Stimulated activated effector memory CD8-positive, alpha-beta T cell treated with anti-CD3 and anti-CD28 coated beads, Interleukin-12 subunit alpha, Interleukin-12 subunit beta, amount 100 ng/mL, for 72 hours (primary cell): ENCODE data around the gene ACO2.
"Not testable (repeated sequence)": the region's sequence is repeated elsewhere in the genome, so short reads cannot be mapped to it uniquely, and the experiment has no call there.

Source experiments
- ATAC-seq: fragments of 150-1000 bp; cut with Tn5 transposase; 2 replicates; pipeline ENCODE4 v1.10.0; 2021
- DNase-seq, 2 donors: peaks; one replicate each; pipeline ENCODE4 v3.0.0; 2021 to 2022; ENCODE audit warnings: low spot score in 2 of 2
- H3K27ac Mint-ChIP-seq: one replicate; pipeline ENCODE4 v1.8.0; 2022; ENCODE audit warnings: mild to moderate bottlenecking, mixed read lengths
- H3K36me3 Mint-ChIP-seq: one replicate; pipeline ENCODE4 v1.8.0; 2022; ENCODE audit warnings: mild to moderate bottlenecking, mixed read lengths
- H3K4me1 Mint-ChIP-seq: one replicate; pipeline ENCODE4 v1.8.0; 2022; ENCODE audit warnings: mixed read lengths
- H3K4me3 Mint-ChIP-seq: one replicate; pipeline ENCODE4 v1.8.0; 2022; ENCODE audit warnings: mild to moderate bottlenecking, mixed read lengths
- H3K9me3 Mint-ChIP-seq: one replicate; pipeline ENCODE4 v1.8.0; 2022; ENCODE audit warnings: mixed read lengths

Gene ACO2

DNA sequence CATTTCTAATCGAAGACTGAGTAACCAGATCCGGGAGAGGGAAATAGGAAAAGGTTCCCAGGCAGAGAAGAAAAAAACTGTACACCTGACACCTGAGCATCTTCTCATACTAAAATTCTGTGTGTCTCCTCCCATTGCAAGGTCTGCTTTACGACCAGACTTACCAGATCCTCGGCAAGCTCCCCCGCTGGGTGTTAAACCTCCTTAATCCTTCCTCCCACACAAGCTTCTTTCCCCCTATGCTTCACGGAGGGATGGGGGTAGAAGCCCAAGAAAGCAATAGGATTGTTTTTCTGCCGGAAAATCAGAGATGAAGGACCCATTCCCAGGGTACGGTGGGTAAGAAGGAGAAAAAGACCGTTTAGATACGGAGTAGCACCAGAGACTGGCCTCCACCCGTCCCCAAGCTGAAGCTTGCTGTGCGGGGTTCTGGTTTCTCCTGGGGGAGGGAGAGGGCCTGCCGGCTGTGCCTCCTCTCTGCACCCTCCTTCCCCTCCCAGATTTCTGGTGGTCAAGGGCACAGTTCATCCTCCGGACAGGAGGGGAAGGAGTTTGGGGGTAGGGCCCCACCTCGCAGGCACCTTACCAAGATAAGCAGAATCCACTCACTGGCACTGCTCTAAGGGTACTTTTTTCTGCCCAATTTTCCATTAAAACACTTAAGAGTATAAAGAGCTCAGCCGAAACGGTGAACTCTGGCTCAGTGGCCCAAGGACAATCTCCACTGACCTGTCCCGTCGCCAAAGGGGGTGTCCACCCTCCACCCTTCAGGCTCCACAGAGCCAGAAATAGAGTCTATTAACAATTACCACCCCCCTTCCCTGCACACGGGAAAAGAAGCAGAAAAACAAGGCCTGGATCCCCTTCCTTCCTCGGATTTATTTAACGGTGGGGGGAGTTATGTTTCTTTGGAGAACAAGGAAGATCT lies 23.5 kb upstream of the ACO2 start:
- Mint-ChIP-seq H3K36me3 (peaks cover 79% of the 10 kb centered on the region), H3K27ac (peak overlapping the region; percentile 99), H3K4me3 (peak overlapping the region; percentile 99), H3K9me3 (no peaks in the 10 kb centered on the region), H3K4me1 (peaks cover 17% of the 10 kb centered on the region)
- no peak for ATAC-seq
- peak; percentile 15 to 72 for DNase-seq

DNA sequence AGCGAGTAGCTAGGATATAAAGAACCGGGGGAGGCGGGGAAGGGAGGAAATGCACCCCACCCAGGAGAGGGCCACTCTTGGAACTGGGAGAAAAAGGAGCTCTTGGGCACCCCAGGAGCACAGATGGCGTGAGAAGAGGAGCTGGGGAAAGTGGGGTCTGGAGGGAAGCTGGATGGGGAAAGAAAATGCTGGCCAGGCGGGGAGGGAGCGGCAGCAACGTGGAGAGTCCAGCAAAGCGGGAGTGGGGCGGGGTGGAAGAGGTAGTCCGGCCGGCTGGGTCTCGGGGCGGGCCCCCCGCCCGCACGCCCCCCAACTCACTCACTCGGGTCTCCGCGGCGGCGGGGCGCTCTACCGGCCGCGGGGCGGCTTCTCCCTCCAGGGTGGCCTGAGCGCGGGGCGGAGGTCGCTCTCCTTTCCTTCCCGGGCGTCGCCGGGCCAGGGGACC lies 22.8 kb upstream of the ACO2 start:
- Mint-ChIP-seq H3K27ac (peak overlapping the region; percentile 99), H3K4me3 (peak overlapping the region; percentile 99), H3K9me3 (no peaks in the 10 kb centered on the region), H3K36me3 (peaks cover 72% of the 10 kb centered on the region), H3K4me1 (peaks cover 17% of the 10 kb centered on the region)
- ATAC-seq = no peak
- DNase-seq = no peak

DNA sequence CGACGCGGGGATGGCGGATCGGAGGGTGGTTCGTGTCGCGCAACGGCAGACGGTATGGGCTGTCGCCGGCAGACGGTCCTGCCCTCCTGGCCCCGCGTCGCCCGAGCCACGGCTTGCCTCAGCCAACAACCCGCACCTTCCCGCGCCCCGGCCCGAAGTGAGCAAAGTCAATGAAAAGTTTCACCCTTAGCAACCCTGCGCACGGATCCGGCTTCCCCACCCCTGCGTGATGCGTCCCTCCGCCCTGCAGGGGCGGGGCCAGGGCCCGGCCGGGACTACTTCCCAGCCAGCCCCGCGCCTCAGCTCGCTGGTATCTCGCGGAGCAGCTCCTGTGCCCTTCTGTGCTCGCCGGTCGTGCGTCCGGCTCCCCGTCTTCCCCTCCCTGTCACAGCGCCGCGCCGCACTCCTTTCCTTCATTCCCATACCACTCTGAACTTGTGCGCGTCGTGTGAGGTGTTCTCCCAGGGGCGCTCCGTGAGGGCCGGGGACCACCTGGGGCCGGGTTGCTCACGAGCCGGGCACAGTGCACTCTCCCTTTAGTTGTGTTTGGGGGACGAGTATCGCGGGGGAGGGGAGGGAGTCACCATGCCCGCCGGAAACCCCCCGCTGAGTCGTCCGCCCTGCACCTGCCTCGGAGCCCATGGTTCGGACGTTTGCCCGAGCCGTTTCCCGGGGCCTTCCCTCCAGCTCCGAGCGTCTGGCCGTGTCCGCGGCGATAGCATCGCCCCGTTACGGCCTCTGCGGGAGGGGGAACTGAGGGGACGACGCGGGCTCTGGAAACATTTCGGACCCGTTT lies 22.1 kb upstream of the ACO2 start, which contains the start of gene TOB2:
Gene TOB2 (minus strand): TSS at position 163 of the 796 bp plus-strand sequence. CDS start 9,456 bp downstream, outside the sequence.
- Mint-ChIP-seq H3K9me3 (no peaks in the 10 kb centered on the region), H3K27ac (peak within 1 kb of the TSS; percentile 99), H3K36me3 (peaks cover 65% of the 10 kb centered on the region), H3K4me1 (peaks cover 17% of the 10 kb centered on the region), H3K4me3 (peak within 1 kb of the TSS; percentile 99)
- peak; percentile 80 for ATAC-seq
- DNase-seq = peak; percentile 91 to 96

DNA sequence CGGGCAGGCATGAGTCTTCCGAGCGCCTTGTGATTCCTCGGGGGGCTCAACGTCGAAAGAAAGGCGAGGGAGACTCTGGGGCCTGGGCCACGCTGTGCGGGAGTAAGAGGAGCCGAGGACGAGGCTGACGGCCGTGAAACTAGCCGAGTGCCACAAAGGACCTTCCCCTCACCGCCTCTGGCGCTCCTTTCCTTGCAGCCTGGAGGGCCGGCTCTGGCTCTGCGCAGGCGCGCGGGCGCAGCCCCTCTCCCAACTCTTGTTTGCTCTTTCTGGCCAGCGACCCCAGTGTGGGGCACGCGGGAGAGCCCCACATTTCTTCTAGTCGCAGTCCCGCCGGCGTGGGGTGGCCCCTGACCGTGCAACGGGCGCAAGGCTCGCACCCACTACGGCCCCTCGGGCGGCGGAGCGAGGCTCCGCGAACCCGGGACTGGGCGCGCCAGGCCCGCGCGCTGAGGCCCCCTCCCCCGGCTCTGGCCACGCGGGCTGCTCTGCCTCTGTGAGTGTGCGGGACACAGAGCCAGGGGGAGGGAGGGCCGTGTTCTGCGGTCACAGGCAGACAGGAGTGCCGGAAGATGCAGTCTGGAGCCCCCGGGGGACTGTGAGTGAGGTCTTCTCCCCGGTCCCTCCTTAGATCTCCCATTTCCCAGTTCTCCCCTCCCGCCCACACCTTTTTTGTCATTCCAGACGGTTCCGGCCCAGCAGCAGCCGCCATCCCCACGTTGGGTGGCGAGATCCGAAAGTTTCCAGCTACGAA lies 21.3 kb upstream of the ACO2 start:
- DNase-seq (peak; percentile 43 to 85), ATAC-seq (peak; percentile 16)
- Mint-ChIP-seq H3K4me1 (peaks cover 17% of the 10 kb centered on the region), H3K4me3 (peak overlapping the region; percentile 99), H3K36me3 (peaks cover 57% of the 10 kb centered on the region), H3K9me3 (no peaks in the 10 kb centered on the region), H3K27ac (peak overlapping the region; percentile 99)

DNA sequence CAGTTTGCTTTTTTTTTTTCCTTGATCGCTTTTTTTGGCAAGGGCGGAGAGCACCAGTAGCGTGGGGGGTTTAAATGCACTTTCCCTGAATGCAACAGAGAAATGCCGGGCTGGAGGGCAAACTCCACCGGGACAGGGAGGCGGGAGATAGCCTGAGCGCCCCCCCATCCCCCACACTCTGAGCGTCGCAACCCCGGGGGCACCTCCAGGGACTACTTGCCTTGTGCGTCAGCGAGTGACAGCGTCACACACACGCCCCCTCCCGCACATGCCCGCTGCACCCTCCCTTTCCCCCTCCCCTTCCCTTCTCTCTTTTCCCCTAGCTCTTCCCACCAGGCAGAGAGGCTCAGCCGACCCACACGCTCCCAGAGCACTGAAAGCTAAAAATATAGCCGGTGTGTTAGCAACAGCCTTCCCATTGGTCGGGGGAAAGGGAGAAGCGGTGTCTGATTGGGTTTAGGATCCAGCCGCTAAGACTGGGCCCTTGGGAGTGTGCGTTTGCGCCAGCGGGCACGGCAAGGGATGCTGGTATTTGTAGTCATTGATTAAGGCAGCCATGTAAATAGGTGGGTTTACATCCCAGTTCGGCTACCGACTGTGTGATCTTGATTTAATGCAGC lies 20.6 kb upstream of the ACO2 start:
- Mint-ChIP-seq H3K4me1 (peaks cover 20% of the 10 kb centered on the region), H3K36me3 (peaks cover 54% of the 10 kb centered on the region), H3K4me3 (peak overlapping the region; percentile 99), H3K9me3 (no peaks in the 10 kb centered on the region), H3K27ac (peak overlapping the region; percentile 99)
- ATAC-seq (peak; percentile 79), DNase-seq (peak; percentile 72 to 92)

DNA sequence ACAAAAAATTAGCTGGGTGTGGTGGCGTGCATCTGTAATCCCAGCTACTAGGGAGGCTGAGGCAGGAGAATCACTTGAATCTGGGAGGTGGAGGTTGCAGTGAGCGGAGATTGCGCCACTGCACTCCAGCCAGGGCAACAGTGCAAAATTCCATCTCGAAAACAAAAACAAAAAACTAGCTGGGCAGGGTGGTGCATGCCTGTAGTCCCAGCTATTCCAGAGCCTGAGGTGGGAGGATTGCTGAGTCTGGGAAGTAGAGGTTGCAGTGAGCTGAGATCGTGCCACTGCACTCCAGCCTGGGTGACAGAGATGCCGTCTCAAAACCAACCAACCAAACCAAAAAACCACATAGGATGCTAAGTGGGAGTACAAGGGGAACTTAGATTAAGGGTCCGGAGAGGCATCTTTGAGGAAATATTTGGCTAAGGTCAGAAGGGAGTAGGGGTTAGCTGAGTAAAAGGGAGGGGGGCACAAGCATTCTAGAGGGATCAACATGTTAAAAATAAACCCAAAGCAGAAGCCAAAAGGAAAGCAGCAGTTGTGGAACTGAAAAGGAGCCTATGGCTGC lies 10.7 kb upstream of the ACO2 start:
- peak overlapping the region; percentile 80 for H3K27ac Mint-ChIP-seq
- peaks cover 77% of the 10 kb centered on the region for H3K36me3 Mint-ChIP-seq
- no peak for DNase-seq
- no peak overlapping the region for H3K4me3 Mint-ChIP-seq
- ATAC-seq = no peak
- H3K4me1 Mint-ChIP-seq = peaks cover 8% of the 10 kb centered on the region
- no peaks in the 10 kb centered on the region for H3K9me3 Mint-ChIP-seq

DNA sequence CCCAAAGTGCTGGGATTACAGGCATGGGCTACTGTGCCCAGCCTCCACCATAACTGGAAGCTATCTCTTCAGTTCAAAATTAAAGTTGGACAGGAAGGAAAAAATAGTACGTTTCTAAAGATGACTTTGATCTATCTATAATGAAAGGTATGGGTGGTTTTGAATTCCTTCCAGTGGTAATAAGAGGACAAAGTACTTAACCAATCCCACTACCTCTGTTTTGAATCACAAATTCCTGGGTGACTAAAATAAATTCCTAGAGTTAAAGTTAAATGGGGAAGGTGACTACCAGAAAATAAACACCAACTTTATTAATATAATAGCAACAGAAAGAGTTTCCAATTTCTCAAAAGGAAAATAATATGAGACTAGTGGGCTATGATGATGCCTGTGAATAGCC lies 9.5 kb upstream of the ACO2 start:
- Mint-ChIP-seq H3K4me1 (peaks cover 6% of the 10 kb centered on the region), H3K9me3 (no peaks in the 10 kb centered on the region), H3K36me3 (peaks cover 83% of the 10 kb centered on the region), H3K27ac (no peak overlapping the region), H3K4me3 (no peak overlapping the region)
- DNase-seq = no peak
- no peak for ATAC-seq

DNA sequence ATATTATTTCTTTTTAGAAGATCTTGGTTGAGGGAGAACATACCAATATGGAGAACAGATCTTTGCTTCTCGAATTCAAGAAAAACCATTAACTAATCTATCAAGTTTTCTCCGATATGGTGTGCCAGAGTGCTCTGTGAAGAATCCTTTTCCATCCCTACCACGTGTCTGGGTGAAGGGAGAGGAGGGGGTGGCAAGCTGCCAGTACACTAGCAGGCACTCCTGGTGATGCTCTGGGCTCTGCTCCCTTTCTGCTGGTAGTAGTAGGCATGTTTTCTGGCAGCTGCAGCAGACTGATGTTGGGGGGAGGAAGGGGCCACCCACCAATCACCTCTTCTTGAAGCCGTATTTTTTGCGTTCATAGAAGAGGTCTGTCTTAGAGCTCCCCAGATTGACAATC lies 8.8 kb upstream of the ACO2 start:
- H3K27ac Mint-ChIP-seq, ATAC-seq, H3K9me3 Mint-ChIP-seq, H3K4me1 Mint-ChIP-seq, DNase-seq, H3K4me3 Mint-ChIP-seq: not testable (repeated sequence)
- peaks cover 89% of the 10 kb centered on the region for H3K36me3 Mint-ChIP-seq

DNA sequence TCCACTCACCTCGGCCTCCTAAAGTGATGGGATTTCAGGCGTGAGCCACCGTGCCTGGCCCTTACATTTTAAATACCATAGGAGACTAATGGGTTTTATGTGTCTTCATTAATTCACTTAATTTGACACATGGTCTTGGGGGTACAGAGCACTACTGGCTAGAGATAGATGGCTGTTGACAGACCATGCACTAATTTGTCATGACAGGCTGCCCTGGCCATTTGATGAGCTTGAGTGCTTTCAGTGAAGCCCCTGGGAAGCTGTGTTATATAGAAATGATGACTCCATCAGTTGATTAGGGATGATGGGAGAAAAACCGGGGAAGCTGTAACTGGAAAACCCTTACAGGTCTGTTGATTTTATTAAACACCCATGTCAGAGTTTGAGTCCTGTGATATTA lies 7.0 kb upstream of the ACO2 start:
- no peak overlapping the region for H3K4me3 Mint-ChIP-seq
- ATAC-seq (no peak), DNase-seq (no peak)
- peaks cover 8% of the 10 kb centered on the region for H3K4me1 Mint-ChIP-seq
- no peak overlapping the region for H3K27ac Mint-ChIP-seq
- no peaks in the 10 kb centered on the region for H3K9me3 Mint-ChIP-seq
- H3K36me3 Mint-ChIP-seq = peaks cover 100% of the 10 kb centered on the region

DNA sequence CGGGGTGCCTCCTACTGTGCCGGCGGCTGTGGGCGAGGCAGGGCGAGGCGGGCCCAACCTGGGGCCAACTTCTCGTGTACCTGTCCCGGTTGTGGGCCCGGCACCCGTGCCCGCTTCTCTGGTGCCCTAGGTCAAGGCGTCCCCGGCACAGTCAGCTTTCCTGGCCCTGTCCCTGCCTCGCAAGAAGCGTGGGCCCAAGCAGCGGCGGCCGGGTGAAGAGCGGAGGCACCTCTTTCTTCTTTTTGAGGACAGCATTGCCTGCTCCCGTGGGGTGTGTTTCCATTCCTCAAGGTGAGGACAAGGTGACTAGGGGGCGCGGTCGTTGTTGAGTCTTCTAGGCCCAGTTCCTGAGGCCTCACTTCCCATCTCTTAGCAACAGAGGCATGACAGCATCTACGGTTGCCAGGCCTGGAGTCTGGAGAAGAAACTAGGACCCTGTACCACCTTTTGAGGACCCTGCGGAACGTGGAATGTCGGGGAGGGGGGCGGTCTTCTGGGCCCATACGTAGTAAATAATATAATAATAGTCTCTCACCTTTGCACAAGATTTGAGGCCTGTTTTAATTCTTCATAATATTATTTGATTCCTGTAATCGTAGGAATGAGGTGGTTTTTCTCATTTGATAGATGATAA lies 418 bp downstream of the ACO2 start:
- DNase-seq (no peak), ATAC-seq (no peak)
- H3K27ac Mint-ChIP-seq = peak overlapping the region; percentile 99
- peaks cover 55% of the 10 kb centered on the region for H3K36me3 Mint-ChIP-seq
- peaks cover 40% of the 10 kb centered on the region for H3K4me1 Mint-ChIP-seq
- H3K4me3 Mint-ChIP-seq = peak overlapping the region; percentile 87
- H3K9me3 Mint-ChIP-seq = no peaks in the 10 kb centered on the region

DNA sequence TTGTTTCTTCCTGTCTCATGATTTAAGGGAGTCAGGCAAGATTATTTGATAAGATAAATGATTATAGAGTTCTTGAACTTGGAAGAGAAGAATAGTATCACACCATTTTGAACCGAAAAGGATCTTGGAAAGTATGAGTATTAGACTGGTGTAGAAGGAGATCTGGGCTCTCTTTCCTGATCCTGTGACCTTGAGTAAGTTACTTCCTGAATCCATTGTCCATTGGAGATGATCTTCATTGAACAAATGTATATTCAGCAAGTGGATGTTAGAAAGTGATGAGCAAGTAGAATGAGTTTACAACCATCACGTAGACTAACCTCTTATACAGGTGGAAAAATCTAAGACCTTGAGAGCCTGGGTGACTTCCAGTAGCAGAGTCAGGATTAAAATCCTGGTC lies 2.0 kb downstream of the ACO2 start:
- H3K36me3 Mint-ChIP-seq = peaks cover 41% of the 10 kb centered on the region
- no peaks in the 10 kb centered on the region for H3K9me3 Mint-ChIP-seq
- H3K27ac Mint-ChIP-seq = no peak overlapping the region
- no peak for DNase-seq
- peak overlapping the region; percentile 18 for H3K4me3 Mint-ChIP-seq
- H3K4me1 Mint-ChIP-seq = peaks cover 40% of the 10 kb centered on the region
- ATAC-seq = no peak

DNA sequence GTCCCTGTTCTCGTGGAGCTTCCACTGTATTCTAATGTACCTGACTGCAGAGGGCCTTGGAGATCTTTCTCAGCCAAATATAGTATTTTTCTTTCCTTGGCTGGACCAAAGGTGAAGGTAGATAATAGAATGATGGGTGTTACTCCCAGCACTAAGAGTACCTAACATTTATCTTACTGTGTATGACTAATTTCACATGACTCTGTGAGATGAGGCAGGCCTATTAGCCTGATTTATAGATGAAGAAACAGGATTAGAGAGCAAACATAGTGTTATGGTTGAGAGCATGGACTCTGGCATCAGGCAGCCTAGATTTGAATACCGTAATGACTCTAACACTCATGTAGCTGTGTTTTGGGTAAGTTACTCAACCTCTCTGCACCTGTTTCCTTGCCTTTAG lies 2.7 kb downstream of the ACO2 start:
- H3K27ac Mint-ChIP-seq = no peak overlapping the region

DNA sequence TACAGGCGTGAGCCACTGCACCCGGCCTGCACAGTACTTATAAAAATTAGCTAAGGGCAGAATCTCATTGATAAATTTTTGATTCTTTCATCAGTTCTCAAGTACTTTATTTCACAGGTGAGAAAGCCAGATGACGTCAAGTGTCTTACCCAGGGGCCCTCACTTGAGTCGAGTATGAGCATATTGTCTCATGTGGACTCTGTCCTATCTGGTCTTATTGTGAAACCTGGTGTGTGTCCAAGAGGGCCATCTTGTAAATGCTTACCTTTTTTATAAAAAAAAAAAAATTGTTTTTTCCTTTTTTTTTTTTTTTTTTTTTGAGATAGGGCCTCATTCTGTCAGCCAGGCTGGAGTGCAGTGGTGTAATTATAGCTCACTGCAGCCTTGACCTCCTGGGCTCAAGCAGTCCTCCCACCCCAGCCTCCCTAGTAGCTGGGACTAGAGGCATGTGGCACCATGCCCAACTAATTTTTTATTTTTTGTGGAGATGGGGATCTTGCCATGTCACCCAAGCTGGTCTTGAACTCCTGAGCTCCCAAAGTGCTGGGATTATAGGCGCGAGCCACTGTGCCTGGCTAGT lies 6.0 kb downstream of the ACO2 start:
- ATAC-seq (no peak), DNase-seq (no peak)
- Mint-ChIP-seq H3K27ac (peak overlapping the region; percentile 23), H3K9me3 (no peaks in the 10 kb centered on the region), H3K4me1 (peaks cover 43% of the 10 kb centered on the region), H3K36me3 (peaks cover 13% of the 10 kb centered on the region), H3K4me3 (no peak overlapping the region)

More for the DNA sequence above, 2.7 kb downstream of the ACO2 start:
- peaks cover 38% of the 10 kb centered on the region for H3K36me3 Mint-ChIP-seq
- DNase-seq = no peak
- no peaks in the 10 kb centered on the region for H3K9me3 Mint-ChIP-seq
- H3K4me3 Mint-ChIP-seq = no peak overlapping the region
- H3K4me1 Mint-ChIP-seq = peaks cover 40% of the 10 kb centered on the region
- no peak for ATAC-seq

DNA sequence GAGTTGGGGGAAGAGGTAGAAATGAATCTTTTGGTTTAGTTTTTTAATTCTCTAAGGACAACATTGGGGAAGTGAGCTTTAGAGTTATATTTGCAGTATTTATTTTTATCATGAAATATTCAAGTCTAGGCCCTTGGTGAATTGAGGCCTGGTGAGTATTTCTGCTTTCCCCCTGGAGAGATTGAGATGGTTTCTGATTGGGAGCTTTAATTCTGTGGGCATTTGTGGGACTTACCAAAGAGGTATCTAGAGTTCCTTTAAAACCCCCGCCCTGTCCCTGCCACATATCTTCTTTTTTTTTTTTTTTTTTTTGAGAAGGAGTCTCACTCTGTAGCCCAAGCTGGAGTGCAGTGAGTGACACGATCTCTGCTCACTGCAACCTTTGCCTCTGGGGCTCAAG lies 9.6 kb downstream of the ACO2 start:
- no peak overlapping the region for H3K4me3 Mint-ChIP-seq
- ATAC-seq (no peak), DNase-seq (no peak)
- H3K4me1 Mint-ChIP-seq = peaks cover 53% of the 10 kb centered on the region
- no peaks in the 10 kb centered on the region for H3K9me3 Mint-ChIP-seq
- peaks cover 11% of the 10 kb centered on the region for H3K36me3 Mint-ChIP-seq
- H3K27ac Mint-ChIP-seq = peak overlapping the region; percentile 60
